Skin epidermis (tissue), 12 donors: Measurements from ENCODE around the gene VOPP1.

Source experiments
- H3K27ac ChIP-seq, 21 experiments: fragments of 200-600 bp; sonication (generic) in 11 of 21; one replicate each; pipeline ENCODE4 v1.5.0; 2020; ENCODE audit warnings: mild to moderate bottlenecking in 3 of 21, inconsistent platforms in 2 of 21, moderate library complexity in 2 of 21
- H3K4me3 ChIP-seq, 7 experiments: fragments of 200-600 bp; sonication (generic) in 2 of 7; one replicate each; pipeline ENCODE4 v1.5.0; 2020; ENCODE audit warnings: inconsistent platforms in 2 of 7, mild to moderate bottlenecking in 2 of 7, moderate library complexity in 1 of 7

The VOPP1 gene

DNA sequence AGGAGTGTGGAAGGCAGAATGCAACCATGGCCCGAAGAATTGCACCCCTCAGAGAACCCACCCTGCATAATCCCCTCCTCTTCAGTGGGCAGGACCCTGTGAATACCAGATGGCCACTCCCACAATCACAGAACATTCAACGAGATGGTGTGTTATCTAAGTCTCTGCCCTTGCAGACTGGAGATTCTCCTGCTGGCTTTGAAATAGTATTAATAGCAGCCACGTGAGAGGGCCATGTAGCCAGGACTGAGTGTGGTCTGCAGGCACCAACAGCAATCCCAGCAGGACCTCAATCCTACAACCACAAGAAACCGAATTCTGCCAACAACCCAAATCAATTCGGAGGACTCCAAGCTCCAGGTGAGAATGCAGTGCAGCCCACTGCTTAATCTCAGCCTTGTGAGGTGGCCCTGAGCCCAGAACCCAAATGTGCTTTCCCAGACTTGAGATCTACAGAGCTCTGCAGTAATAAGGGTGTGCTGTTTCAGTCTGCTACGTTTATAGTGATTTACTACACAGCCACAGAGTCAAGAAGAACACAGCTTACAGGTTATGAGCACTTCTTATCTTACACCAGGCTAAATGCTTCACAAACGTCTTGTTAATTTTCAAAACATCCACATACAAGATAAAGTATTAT is 72.1 kb downstream of the VOPP1 start:
- Histone ChIP-seq H3K4me3 (no peak overlapping the region), H3K27ac (no peak overlapping the region)

- Histone ChIP-seq H3K27ac (no peak overlapping the region), H3K4me3 (no peak overlapping the region)
These were observed 72.7 kb downstream of the VOPP1 start for GRCh38 chr7:55499591-55499990.

GRCh38 chr7:55498770-55499169 is 73.5 kb downstream of the VOPP1 start:
- Histone ChIP-seq H3K27ac (no peak overlapping the region), H3K4me3 (no peak overlapping the region)

- H3K27ac ChIP-seq, result no peak overlapping the region
- H3K4me3 ChIP-seq, result no peak overlapping the region
These were observed 74.2 kb downstream of the VOPP1 start for GRCh38 chr7:55498142-55498541.

DNA sequence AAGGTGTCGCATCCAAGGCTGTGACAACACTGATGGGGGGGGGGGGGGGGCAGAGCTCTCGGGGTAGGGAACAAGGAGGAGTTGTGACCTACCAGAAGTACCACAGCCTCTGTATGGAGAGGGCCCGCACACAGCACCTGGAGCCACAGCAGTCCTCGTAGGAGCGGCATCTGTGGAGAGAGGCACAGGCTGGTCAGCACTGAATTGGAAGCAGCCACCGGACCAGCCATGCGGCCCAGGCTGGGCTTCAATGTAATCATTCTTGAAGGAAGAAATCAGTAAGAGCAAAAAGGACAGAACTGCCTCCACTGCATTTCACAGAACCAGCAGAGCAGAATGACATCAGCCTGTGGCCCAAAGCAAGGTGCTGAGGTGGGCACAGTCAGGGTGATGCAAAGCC is 74.8 kb downstream of the VOPP1 start:
- Histone ChIP-seq H3K4me3 (no peak overlapping the region), H3K27ac (no peak overlapping the region)

GRCh38 chr7:55496906-55497305 is 75.4 kb downstream of the VOPP1 start:
- H3K27ac ChIP-seq, result no peak overlapping the region
- no peak overlapping the region for H3K4me3 ChIP-seq

- Histone ChIP-seq H3K4me3 (no peak overlapping the region), H3K27ac (no peak overlapping the region)
These were observed 77.4 kb downstream of the VOPP1 start for GRCh38 chr7:55494951-55495350.

GRCh38 chr7:55493408-55493807 is 78.9 kb downstream of the VOPP1 start:
- Histone ChIP-seq H3K4me3 (no peak overlapping the region), H3K27ac (peak overlapping the region in 1 of 21 experiments; percentile 54)

DNA sequence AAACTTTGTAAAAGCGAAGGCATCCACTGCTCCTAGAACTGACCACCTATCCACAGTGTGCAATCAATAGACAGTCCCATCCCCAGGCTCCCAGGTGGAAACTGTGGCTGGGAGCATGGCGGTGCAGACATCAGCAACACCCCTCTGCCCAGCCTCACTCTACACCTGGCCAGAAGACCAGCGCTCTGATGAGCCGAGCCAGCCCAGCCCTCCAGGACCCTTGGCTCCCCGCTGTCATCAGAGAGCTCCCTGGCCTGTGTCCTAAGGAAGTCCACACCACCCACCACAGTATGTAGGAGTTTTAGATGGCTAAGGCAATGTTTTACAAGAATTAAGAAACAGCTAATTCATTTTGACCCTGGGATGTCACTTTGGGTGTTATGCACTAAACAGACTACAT is 81.0 kb downstream of the VOPP1 start:
- Histone ChIP-seq H3K4me3 (no peak overlapping the region), H3K27ac (no peak overlapping the region)

- Histone ChIP-seq H3K4me3 (no peak overlapping the region), H3K27ac (no peak overlapping the region)
These were observed 82.2 kb downstream of the VOPP1 start for GRCh38 chr7:55490099-55490498.

- Histone ChIP-seq H3K4me3 (no peak overlapping the region), H3K27ac (no peak overlapping the region)
These were observed 82.8 kb downstream of the VOPP1 start for GRCh38 chr7:55489552-55489951.

DNA sequence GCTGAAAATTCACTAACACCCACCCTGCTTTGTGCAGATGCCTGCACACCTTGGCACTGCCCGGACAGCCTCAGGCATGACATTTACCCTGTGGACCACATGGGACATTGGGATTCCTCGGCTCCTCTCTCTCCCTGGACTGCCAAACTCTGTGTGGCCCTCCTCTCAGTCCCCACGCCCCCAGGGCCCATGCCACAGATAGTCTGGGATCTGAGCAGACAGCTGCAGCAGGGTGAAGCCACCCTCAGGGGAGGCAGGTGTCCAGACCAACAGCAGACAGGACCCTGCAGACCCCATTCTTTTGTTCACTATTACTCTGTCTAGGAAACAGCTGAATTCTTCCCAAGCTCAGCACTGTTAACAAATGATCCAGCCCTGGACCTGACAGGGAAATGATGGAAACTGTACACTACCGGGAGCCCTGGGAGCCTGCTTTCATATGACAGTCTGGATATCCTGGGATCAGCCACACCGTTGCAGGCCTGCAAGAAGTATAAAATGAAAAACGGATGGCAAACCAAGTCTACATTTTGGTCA is 83.4 kb downstream of the VOPP1 start:
- H3K27ac ChIP-seq, result no peak overlapping the region
- H3K4me3 ChIP-seq, result no peak overlapping the region

DNA sequence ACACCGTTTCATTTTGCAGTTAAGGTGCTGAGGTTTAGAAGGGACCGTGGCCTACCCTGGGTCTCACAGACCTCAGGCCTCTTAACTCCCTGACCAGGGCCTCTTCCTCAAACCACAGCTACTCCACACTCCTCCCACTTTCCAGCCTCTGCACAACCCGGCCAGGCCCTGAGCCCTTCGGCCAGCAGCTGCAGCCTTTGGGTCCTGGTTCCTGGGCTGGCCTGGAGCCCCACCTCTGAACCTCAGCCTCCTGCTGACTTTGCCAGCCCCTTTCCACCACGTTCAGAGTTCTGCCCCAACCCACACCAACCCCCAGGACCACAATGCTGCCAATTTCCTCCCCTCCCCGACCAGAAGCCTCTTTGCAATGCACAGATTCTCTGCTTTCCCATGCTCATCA is 84.1 kb downstream of the VOPP1 start:
- Histone ChIP-seq H3K4me3 (no peak overlapping the region), H3K27ac (no peak overlapping the region)

GRCh38 chr7:55486991-55487390 is 85.3 kb downstream of the VOPP1 start:
- H3K27ac ChIP-seq, result no peak overlapping the region
- no peak overlapping the region for H3K4me3 ChIP-seq

DNA sequence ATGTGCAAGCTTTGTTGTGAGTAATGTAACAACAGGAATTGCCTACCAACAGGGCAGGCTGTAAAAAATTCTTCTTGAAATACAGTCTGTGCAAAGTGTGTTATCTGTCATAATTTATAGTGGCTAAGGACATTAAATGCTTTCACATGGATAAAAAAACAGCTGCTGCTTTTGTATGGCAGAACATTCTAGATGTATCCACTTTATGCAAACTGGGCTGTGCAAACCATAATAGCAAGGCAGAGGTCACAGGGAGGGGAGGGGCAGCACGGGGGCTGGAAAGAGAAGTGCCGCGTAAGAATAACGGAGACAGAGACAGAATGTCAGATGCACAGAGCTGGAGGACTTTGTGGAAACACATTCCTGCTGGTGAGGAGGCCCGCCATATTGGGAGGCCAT is 86.1 kb downstream of the VOPP1 start:
- H3K4me3 ChIP-seq, result no peak overlapping the region
- no peak overlapping the region for H3K27ac ChIP-seq

DNA sequence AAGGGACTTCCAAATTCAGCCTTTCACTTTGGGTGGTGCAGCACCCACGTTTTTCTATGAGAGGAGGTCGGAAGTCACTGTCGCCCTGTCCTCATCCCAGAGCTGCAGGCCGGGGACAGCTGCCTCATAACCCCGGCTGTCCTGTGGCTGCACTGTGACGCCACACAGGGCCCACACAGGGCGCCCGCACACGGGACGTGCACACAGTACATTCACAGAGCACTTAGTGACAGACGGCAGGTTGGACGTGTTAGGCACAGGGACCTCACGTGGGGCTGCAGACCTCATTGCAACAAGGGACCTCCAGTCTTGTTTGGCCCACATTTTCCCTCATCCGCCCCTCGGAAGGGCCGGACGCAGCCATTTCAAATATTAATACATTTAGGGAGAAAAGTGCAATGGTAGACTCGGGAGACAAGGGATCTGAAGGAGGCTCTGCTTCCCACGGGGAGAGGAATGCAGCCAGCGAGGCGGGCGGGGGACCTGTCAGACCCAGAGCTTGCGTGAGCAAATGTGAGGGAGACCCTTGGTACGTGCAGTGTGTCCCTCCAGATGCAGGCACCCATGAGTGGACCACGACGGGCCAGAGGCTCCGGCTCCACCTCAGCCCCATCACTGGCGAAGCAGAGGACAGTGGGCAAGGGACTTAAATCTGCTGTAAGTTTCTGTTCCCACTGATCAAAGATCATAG is 86.7 kb downstream of the VOPP1 start:
- Histone ChIP-seq H3K27ac (no peak overlapping the region), H3K4me3 (no peak overlapping the region)

DNA sequence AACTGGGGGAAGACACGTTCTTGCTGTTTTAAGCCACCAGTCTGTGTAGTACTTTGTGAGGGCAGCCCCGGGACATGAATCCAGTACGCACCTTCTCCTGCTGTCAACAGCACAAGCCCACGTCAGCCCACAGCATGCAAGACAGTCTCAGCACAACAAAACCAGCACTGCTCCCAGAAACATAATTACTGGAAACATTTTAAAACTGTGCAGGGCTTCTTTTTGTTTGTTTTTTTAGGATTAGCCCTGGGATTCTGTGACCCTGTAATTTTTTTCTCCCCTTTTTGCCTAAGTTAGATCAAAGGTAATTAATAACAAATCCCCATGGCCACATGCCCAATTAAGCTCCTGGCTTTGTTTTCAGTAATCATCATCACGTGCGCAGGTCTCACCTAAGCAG is 87.5 kb downstream of the VOPP1 start:
- Histone ChIP-seq H3K4me3 (no peak overlapping the region), H3K27ac (no peak overlapping the region)

- H3K4me3 ChIP-seq, result no peak overlapping the region
- no peak overlapping the region for H3K27ac ChIP-seq
These were observed 88.1 kb downstream of the VOPP1 start for GRCh38 chr7:55484241-55484640.

- Histone ChIP-seq H3K27ac (no peak overlapping the region), H3K4me3 (no peak overlapping the region)
These were observed 89.3 kb downstream of the VOPP1 start for GRCh38 chr7:55483046-55483445.

DNA sequence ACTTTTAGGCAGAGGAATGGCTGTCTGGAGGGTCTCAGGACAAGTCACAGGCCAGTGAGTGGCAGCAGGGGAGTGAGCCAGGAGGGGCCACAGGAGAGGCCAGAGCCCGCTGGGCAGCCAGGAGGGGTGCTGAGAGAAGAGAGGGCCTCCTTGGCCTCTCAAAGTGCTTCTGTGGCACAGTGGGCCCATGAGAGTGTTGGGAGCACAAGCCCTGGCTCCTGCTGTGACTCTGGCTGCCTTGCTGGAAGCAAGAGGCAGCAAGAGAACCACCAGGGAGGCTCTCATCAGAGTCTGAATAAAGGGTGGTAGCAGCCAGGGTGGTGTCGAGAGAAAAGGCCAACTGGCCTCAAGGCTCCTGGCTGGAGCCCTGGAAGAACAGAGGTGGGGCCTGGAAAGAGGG is 91.1 kb downstream of the VOPP1 start:
- H3K4me3 ChIP-seq, result no peak overlapping the region
- H3K27ac ChIP-seq, result no peak overlapping the region

GRCh38 chr7:55478700-55479099 is 93.6 kb downstream of the VOPP1 start:
- H3K27ac ChIP-seq, result peak overlapping the region in 3 of 21 experiments; percentile 0 to 26 (median 21)
- no peak overlapping the region for H3K4me3 ChIP-seq
